GM12801 (cell line): ENCODE data around the gene RNH1.

Experiments
- TF ChIP-seq, protein P1 (sequence below): IDR thresholded peaks from one replicate; pipeline ENCODE4 v1.5.1; 2011; ENCODE audit warnings: control low read depth; ENCODE audit not compliant: insufficient read length; ENCODE audit errors: extremely low read depth

Gene RNH1

DNA sequence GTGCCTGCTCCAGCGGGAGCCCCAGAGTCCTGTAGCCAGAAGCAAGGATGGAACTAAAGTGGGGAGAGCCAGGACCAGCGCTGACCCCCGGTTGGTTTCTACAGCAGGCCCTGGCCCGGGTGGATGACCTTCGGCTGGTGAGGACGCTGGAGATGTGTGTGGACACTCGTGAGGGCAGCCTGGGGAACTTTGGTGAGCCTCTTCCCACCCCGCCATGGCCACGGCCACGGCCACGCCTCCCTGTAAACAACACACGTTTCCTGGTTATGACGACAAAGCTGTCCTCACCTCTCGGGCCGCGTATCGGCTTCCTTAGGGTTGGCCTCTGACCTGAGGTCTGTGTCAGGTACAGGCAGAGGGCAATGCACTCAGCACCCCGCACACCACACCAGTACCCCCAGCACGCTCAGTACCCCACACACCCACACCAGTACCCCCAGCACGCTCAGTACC lies 34.4 kb upstream of the RNH1 start:
- TF ChIP-seq, protein P1, sequence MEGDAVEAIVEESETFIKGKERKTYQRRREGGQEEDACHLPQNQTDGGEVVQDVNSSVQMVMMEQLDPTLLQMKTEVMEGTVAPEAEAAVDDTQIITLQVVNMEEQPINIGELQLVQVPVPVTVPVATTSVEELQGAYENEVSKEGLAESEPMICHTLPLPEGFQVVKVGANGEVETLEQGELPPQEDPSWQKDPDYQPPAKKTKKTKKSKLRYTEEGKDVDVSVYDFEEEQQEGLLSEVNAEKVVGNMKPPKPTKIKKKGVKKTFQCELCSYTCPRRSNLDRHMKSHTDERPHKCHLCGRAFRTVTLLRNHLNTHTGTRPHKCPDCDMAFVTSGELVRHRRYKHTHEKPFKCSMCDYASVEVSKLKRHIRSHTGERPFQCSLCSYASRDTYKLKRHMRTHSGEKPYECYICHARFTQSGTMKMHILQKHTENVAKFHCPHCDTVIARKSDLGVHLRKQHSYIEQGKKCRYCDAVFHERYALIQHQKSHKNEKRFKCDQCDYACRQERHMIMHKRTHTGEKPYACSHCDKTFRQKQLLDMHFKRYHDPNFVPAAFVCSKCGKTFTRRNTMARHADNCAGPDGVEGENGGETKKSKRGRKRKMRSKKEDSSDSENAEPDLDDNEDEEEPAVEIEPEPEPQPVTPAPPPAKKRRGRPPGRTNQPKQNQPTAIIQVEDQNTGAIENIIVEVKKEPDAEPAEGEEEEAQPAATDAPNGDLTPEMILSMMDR: no peak

DNA sequence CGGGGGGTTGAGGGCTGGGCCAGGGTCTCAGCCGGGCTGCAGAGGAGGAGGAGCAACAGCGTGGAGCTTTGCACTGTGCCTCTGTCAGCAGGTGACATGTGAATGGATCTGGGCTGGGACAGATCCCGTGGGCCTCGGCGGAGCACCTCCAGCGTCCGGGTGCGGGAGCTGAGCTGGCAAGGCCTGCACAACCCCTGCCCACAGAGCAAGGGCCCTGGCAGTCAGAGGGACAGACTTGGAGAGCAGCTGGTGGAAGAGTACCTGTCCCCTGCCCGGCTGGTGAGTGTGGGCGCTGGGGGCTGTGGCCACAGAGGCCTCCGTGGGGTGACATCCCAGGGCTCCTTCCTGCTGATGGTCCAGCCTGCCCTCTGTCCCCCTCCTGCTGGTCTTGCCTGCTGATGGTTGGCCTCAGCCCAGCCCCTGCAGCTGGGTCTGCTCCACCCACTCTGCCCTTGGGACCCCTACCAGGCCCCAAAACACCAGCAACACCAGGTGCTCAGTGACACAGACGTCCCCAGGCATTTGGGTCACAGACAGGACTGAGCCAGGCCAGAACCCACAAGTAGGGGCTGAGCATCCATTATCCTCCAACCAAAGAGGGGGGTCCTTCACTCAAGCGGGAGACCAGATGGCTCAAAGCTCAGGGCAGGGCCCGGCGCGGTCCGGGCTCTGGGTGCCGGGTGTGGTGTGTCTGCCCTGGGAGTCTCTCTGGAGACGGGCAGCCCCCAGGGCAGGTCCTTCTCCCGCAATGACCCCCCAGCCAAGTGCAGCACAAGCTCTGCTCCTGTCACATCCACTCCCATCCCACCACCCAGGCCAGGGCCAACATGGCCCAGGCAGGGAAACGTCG lies 33.8 kb upstream of the RNH1 start:
- TF ChIP-seq, protein P1: no peak

DNA sequence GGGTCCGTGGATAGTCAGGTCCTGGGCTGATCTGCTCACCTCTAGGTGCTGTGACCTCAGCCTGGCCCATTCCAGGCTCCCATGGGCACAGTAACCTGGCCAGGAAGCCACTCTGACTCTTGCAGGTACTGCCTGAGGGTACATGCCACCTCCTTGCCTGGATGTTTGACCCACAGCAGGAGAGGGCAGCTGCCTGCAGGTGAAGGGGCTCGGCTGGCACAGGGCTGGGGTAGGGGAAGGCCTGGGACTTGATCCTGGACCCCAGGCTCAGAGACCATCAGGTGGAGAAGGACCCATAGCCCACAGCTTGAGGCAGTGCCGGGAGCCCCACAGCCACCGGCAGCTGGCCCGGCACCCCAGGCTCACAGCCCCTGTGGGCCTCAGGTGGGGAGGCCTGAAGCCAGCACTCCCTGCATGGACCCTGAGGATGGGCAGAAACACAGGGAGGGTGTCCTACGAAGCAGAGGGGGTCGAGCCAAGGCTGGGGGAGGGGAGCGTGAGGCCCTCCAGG lies 33.0 kb upstream of the RNH1 start:
- TF ChIP-seq, protein P1: no peak

DNA sequence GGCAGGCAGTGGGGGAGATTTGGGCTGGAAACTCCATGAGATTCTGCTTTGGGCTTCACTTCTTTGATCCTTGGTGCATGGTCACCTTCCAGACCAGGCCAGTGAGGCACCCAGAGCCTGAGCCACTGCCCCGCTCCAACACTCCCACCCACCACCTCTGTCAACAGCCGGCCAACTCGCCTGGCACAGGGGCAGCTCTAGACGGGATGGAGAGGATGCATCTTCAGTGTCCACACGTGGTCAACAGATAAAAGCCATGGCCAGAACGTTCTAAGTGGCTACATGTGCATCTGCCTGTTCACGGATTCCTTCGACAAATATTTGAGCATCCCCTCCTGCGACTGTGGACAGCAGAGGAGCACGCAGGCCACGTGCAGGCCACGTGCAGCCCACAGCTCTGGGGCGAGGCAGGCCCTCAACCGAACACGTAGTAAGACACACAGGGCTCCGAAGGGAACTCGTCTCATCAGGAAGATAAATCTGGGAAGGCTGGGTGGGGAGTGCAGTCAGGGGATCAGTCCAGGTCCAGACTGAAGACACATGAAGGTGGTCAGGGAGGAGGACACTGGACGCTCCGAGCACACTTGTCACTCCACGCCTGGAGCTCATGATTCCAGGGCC lies 31.5 kb upstream of the RNH1 start:
- TF ChIP-seq, protein P1: no peak

DNA sequence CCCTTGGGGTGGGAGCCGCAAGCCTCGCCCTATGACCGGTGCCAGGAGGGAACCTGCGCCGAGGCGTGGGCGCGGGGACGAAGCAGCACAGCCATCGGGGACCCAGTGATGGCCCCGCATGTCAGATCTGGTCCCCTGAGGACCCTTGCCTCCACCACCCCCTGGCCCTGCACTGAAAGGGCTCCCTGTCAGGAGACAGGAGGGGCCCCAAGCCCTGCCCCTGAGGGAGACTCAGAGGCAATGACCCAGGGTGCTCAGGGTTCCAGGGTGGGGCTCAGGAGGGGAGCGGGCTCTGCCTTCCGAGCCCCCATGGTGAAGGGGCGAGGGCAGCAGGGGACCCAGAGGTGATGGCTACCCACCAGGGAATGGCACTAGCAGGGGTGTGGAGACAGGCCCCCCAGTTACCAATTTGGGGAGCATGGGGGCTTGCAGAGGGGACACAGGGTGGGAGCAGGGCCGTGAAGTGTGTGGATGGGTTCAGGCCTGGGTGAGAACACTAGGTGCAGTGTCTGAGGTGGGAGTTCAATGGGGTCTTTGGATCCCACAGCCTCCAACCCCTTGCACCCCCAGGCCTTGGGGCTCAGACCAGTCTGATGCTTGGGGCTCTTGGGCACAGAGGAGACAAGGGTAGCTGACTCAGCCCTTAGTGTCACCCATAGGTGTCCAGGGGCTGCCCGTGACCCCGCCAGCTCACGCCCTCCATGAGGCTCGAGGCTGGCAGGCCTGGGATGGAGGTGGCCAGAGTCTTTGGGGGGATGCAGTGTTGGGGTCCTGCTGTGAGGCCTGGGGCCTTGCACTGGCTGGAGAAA lies 30.8 kb upstream of the RNH1 start:
- TF ChIP-seq, protein P1: no peak

DNA sequence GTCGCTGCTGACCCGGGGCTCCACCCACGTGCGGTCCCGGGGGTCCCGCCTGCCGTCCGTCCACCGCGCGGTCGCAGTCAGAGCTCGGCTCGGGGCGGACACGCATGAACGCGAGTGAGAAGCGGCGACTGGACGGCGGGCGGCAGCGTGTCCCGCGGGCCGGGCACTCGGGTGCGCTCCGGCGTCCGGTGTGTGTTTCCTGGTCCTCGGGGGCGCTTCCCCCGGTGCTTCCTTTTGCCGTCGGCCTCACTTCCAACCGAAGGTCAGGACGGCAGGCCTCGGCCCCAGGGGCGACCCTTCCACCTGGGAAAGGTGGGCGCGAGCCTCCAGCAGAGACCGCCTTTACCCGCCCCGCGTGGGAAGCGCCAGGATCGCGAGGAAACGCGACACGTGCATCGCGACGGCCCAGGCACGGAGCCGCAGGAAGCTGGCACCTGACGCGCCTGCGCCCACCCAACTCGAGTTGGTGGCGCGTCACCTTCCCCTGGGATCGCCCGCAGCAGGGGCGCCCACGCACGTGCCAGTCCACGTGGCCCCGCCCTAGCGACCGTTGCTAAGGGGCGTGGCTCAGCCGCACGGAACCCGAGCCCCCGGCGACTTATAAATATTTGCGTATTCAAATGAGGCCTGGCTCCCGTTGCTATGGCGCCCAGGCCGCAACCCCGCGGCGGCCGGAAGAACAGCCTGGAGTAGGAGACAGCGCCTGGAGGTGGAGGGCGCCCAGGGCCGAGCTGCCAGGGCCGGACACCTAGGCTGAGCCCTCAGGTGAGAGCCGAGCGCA lies 30.0 kb upstream of the RNH1 start, which contains the start of gene LRRC56:
LRRC56 (plus strand) TSS at position 687 of the 781 bp plus-strand sequence. CDS start 3,158 bp downstream, outside the sequence.
- TF ChIP-seq, protein P1: no peak
